Bronchial epithelial cell (primary cell): ENCODE measurements around the gene KRTAP9-1. TPM values are rescaled to one million over a fixed set of nuclear protein-coding genes. Genes with fewer than 3 reads are reported as not detected.

Experiments
- DNase-seq: peaks from one replicate; pipeline ENCODE4 v3.0.0-alpha.2; 2010; ENCODE audit warnings: low read depth
- FAIRE-seq: peaks from 2 replicates; lab custom pipeline; 2011; peaks lifted over from hg19 to GRCh38; lab: Jason Lieb, UNC
- H3K27me3 ChIP-seq: 2 replicates; pipeline ENCODE4 v1.5.1; 2011; ENCODE audit warnings: low read length; ENCODE audit not compliant: control insufficient read depth, insufficient read depth
- H3K36me3 ChIP-seq: 2 replicates; pipeline ENCODE4 v1.5.1; 2011; ENCODE audit warnings: low read length; ENCODE audit not compliant: control insufficient read depth, insufficient read depth
- H3K4me3 ChIP-seq: 2 replicates; pipeline ENCODE4 v1.5.1; 2011; ENCODE audit warnings: mild to moderate bottlenecking, low read depth, low read length, control low read depth
- total RNA-seq: library from RNA; depleted of rRNA; stranded (reverse); fragments of >200 nt; gene quantifications from 2 replicates; pipeline ENCODE4 v1.2.1, GENCODE V29; 2014
- TF ChIP-seq, protein P1 (sequence below): IDR thresholded peaks from 2 replicates; pipeline ENCODE4 v1.5.1; 2011; ENCODE audit warnings: mild to moderate bottlenecking, moderate library complexity, low read length, control low read depth, inconsistent platforms; ENCODE audit not compliant: insufficient read depth, severe bottlenecking

KRTAP9-1 gene
- total RNA-seq, 1 donor from 2014 or later = not detected

DNA sequence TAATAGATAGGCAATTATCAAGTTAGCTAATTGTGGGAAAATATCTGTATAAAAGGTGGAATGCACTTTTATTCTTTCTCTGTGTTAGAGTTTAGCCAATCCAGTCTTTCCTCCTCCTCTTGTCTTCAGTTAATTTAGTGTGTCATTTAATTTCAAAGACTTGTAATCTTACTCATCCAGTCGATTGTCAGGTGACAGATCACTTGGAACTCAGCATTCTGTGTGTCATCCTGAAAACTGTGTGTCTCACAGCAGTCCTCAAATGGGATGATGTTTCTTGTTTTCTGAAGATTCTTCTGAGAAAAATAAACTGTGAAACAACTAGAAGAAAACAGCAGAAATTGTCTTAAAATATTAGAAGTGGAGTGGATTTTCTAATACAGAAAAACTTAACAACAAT is 4.7 kb upstream of the KRTAP9-1 start:
- TF ChIP-seq, protein P1, sequence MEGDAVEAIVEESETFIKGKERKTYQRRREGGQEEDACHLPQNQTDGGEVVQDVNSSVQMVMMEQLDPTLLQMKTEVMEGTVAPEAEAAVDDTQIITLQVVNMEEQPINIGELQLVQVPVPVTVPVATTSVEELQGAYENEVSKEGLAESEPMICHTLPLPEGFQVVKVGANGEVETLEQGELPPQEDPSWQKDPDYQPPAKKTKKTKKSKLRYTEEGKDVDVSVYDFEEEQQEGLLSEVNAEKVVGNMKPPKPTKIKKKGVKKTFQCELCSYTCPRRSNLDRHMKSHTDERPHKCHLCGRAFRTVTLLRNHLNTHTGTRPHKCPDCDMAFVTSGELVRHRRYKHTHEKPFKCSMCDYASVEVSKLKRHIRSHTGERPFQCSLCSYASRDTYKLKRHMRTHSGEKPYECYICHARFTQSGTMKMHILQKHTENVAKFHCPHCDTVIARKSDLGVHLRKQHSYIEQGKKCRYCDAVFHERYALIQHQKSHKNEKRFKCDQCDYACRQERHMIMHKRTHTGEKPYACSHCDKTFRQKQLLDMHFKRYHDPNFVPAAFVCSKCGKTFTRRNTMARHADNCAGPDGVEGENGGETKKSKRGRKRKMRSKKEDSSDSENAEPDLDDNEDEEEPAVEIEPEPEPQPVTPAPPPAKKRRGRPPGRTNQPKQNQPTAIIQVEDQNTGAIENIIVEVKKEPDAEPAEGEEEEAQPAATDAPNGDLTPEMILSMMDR = no peak
- DNase-seq (peak; percentile 15), FAIRE-seq (no peak)

DNA sequence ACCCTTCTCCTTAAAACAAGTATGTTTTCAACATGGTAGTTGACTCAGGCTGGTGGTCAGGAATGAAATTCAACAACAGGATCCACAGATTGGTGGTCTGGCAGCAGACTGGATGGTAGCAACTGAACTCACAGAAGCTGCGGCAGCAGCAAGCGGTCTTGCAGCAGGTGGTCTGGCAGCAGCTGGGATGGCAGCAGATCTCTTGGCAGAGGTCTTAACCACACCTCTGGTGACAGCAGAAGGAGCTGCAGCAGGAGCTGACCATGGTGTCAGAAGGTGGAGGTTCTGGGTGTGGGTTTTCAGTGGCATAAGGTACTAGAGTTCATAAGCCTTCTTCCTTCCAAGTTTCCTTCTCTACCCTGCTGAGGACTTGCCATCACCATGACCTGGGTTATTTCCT is 2.8 kb upstream of the KRTAP9-1 start:
- TF ChIP-seq, protein P1 = no peak
- DNase-seq = no peak

More for the DNA sequence above, 4.7 kb upstream of the KRTAP9-1 start:
- no peaks in the 10 kb centered on the region for H3K27me3 ChIP-seq
- H3K4me3 ChIP-seq = no peak overlapping the region
- H3K36me3 ChIP-seq = no peaks in the 10 kb centered on the region

DNA sequence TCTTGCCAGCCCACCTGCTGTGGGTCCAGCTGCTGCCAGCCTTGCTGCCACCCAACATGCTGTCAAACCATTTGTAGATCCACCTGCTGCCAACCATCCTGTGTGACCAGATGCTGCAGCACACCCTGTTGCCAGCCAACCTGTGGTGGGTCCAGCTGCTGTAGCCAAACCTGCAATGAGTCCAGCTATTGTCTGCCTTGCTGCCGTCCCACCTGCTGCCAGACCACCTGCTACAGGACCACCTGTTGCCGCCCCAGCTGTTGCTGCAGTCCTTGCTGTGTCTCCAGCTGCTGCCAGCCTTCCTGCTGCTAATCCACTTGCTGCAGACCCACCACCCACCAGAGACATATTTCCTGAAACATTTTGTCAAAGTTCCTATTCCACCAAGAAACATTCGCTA is 641 bp downstream of the KRTAP9-1 start:
- H3K4me3 ChIP-seq = no peak overlapping the region
- DNase-seq (no peak), FAIRE-seq (no peak)
- TF ChIP-seq, protein P1 = no peak
- H3K27me3 ChIP-seq = no peaks in the 10 kb centered on the region
- H3K36me3 ChIP-seq = no peaks in the 10 kb centered on the region

More for the DNA sequence above, 2.8 kb upstream of the KRTAP9-1 start:
- no peaks in the 10 kb centered on the region for H3K36me3 ChIP-seq
- H3K4me3 ChIP-seq = no peak overlapping the region
- no peak for FAIRE-seq
- H3K27me3 ChIP-seq = no peaks in the 10 kb centered on the region

DNA sequence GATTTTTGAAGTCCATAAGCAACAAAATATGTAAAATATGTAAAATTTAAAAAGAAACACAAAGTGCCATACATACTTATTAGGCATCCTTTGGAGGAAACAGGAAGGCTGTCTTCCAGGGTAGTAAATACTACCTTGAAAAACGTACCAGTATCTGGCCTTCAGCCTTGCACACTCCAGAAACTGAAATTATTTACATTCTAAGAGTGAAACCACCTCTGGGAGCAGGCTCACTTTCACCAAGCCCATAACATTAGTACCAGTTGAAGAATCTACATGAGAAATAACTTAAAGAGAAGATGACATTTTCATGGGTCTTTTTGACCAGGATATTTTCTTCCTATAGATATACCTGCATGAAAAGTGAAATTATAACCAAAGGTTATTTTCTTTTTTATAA is 6.4 kb downstream of the KRTAP9-1 start:
- Histone ChIP-seq H3K4me3 (no peak overlapping the region), H3K27me3 (no peaks in the 10 kb centered on the region), H3K36me3 (no peaks in the 10 kb centered on the region)
- TF ChIP-seq, protein P1 = no peak
- FAIRE-seq (no peak), DNase-seq (no peak)

DNA sequence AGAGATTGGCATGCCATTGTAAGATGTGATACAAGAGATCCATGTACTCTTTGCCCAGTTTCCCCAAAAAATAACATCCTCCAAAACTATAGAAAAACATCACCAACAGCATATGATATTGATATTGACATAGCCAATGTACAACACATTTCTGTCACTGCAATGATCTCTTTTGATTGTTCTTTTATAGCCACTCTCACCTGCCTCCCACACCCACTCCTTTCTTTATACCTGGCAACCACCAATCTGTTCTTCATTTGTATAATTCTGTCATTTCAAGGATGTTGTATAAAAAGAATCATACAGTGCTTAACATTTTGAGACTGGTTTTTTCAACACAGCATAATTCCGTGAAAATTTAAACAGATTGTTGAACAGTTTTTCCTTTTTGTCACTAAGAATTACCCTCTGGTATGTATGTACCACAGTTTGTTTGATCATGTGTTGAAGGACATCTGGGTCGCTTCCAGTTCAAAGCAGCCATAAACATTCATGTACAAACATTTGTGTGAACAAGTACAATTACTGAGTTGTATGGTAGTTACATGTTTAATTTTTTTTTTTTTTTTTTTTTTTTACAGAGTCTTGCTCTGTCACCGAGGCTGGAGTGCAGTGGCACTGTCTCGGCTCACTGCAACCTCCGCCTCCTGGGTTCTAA is 9.9 kb downstream of the KRTAP9-1 start:
- DNase-seq = no peak
- H3K4me3 ChIP-seq = no peak overlapping the region
- FAIRE-seq = no peak
- TF ChIP-seq, protein P1 = no peak
- no peaks in the 10 kb centered on the region for H3K36me3 ChIP-seq
- H3K27me3 ChIP-seq = no peaks in the 10 kb centered on the region
